CD4-positive, alpha-beta T cell (primary cell): ENCODE data around the gene ZBED2. TPM values are rescaled to one million over a fixed set of nuclear protein-coding genes. Genes with fewer than 3 reads are reported as not detected.

ENCODE experiments used
- ATAC-seq: fragments of 200-7000 bp; cut with Tn5 transposase; one replicate; pipeline ENCODE4 v1.10.0; 2022; ENCODE audit warnings: mild to moderate bottlenecking; ENCODE audit not compliant: poor library complexity
- CTCF ChIA-PET: fragments of 350-600 bp; sonication (Branson Sonifier 250); formaldehyde crosslinking; loops from one replicate; lab custom pipeline; 2021; ENCODE audit warnings: antibody characterized with exemption, inconsistent platforms; lab: Charles Lee
- POLR2A ChIA-PET: fragments of 350-600 bp; sonication (Branson Sonifier 250); formaldehyde crosslinking; loops from one replicate; lab custom pipeline; 2021; ENCODE audit warnings: antibody characterized with exemption, inconsistent platforms; lab: Charles Lee
- DNase-seq, 14 experiments: peaks; one replicate each; pipeline ENCODE4 v3.0.0-alpha.2; 2013 to 2020; ENCODE audit warnings: mixed read lengths in 2 of 14
- H3K27ac ChIP-seq, 2 donors: one replicate each; pipeline versions ENCODE4 v1.5.1 to v1.7.0; 2013; ENCODE audit warnings: low read length in 2 of 2, low read depth in 1 of 2, mild to moderate bottlenecking in 1 of 2
- H3K27me3 ChIP-seq, 2 experiments: 1 replicate in 1 of 2; 2 replicates in 1 of 2; pipeline versions ENCODE4 v1.6.1 to v1.7.0; 2013; ENCODE audit warnings: low read length in 2 of 2, control low read depth in 1 of 2, mild to moderate bottlenecking in 1 of 2, moderate library complexity in 1 of 2; ENCODE audit not compliant: insufficient read depth in 2 of 2, control insufficient read depth in 1 of 2
- H3K36me3 ChIP-seq: one replicate; pipeline ENCODE4 v1.6.1; 2013; ENCODE audit warnings: low read length, control low read depth; ENCODE audit not compliant: insufficient read depth
- H3K4me1 ChIP-seq: one replicate; pipeline ENCODE4 v1.6.1; 2013; ENCODE audit warnings: low read length, control low read depth; ENCODE audit not compliant: insufficient read depth
- H3K4me3 ChIP-seq: one replicate; pipeline ENCODE4 v1.5.1; 2013; ENCODE audit warnings: mild to moderate bottlenecking, low read length, moderate library complexity
- H3K9me3 ChIP-seq, 2 experiments: 1 replicate in 1 of 2; 2 replicates in 1 of 2; pipeline versions ENCODE4 v1.6.1 to v1.7.0; 2013; ENCODE audit warnings: low read length in 2 of 2, mild to moderate bottlenecking in 2 of 2, control low read depth in 1 of 2, moderate library complexity in 1 of 2; ENCODE audit not compliant: control insufficient read depth in 1 of 2, insufficient read depth in 1 of 2
- H3K27ac Mint-ChIP-seq: one replicate; pipeline ENCODE4 v1.8.0; 2020; ENCODE audit warnings: mixed read lengths
- H3K27me3 Mint-ChIP-seq: one replicate; pipeline ENCODE4 v1.8.0; 2021; ENCODE audit warnings: mixed read lengths
- H3K36me3 Mint-ChIP-seq: one replicate; pipeline ENCODE4 v1.8.0; 2021; ENCODE audit warnings: low read depth, mixed read lengths
- H3K4me1 Mint-ChIP-seq: one replicate; pipeline ENCODE4 v1.8.0; 2021; ENCODE audit warnings: low read depth, mixed read lengths
- H3K4me3 Mint-ChIP-seq: one replicate; pipeline ENCODE4 v1.8.0; 2020; ENCODE audit warnings: mild to moderate bottlenecking, mixed read lengths
- H3K9me3 Mint-ChIP-seq: one replicate; pipeline ENCODE4 v1.8.0; 2020; ENCODE audit warnings: mixed read lengths
- intact Hi-C, 2 experiments: fragments of 100-400 bp; cut with DNase I in 1 of 2; cut with micrococcal nuclease in 1 of 2; formaldehyde crosslinking; loops; one replicate each; pipeline versions ENCODE4 v1.15.1 to v1.9.0; 2023 to 2025; cut with DNase I, micrococcal nuclease
- total RNA-seq, 174 experiments: library from RNA in 2 of 174; stranded (reverse) in 2 of 174; gene quantifications; one replicate each; pipeline ENCODE4 v1.2.3 and lab custom pipeline; 2021 to 2026
- TF ChIP-seq, protein P1 (sequence below): fragments of 200-600 bp; IDR thresholded peaks from one replicate; pipeline ENCODE4 v1.8.0; 2022; ENCODE audit warnings: antibody characterized with exemption, mild to moderate bottlenecking

ZBED2 gene
- total RNA-seq, 2 experiments from 2014 or later, result 0.11 TPM; not detected in 1

DNA sequence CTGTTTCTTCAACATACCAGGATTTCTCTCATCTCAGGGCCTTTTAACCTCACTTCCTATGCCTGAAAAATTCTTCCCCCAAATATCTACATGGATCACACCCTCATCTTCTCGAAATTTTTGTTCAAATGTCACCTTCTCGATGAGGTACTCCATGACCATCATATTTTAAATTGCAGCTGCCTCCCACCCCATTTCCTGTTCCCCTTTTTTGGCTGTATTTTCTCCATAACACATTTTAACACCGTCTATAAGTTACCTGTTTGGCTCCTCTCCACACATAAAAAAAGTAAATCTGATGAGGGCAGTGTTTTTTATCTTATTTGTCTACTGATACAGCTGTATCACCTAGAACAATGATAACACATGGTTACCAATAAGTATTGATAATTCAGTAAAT lies 20.7 kb upstream of the ZBED2 start:
- peaks cover 37% of the 10 kb centered on the region for H3K36me3 ChIP-seq
- H3K27ac Mint-ChIP-seq, result peak overlapping the region; percentile 86
- no peaks in the 10 kb centered on the region for H3K9me3 ChIP-seq
- H3K36me3 Mint-ChIP-seq, result peaks cover 85% of the 10 kb centered on the region
- no peaks in the 10 kb centered on the region for H3K9me3 Mint-ChIP-seq
- ATAC-seq (peak; percentile 21), DNase-seq (no peak)
- ChIA-PET CTCF (interaction anchor here (0.6 to 3.3 kb wide), 33 partner anchors 9 to 547 kb away, joined by 3 to 33 read pairs (median 4); partner anchors contain the start of genes PHLDB2 and ZBED2), POLR2A (interaction anchor here (0.9 to 1.8 kb wide), 7 partner anchors 26 to 363 kb away, joined by 3 to 11 read pairs (median 8); partner anchors contain the start of gene ABHD10)
- intact Hi-C loops, result loop anchor here in 1 of 2 experiments (1.0 to 2.0 kb wide), 3 partner anchors 37 to 223 kb away; partner anchors contain the start of gene CD96
- TF ChIP-seq, protein P1, sequence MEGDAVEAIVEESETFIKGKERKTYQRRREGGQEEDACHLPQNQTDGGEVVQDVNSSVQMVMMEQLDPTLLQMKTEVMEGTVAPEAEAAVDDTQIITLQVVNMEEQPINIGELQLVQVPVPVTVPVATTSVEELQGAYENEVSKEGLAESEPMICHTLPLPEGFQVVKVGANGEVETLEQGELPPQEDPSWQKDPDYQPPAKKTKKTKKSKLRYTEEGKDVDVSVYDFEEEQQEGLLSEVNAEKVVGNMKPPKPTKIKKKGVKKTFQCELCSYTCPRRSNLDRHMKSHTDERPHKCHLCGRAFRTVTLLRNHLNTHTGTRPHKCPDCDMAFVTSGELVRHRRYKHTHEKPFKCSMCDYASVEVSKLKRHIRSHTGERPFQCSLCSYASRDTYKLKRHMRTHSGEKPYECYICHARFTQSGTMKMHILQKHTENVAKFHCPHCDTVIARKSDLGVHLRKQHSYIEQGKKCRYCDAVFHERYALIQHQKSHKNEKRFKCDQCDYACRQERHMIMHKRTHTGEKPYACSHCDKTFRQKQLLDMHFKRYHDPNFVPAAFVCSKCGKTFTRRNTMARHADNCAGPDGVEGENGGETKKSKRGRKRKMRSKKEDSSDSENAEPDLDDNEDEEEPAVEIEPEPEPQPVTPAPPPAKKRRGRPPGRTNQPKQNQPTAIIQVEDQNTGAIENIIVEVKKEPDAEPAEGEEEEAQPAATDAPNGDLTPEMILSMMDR, result no peak
- H3K4me3 ChIP-seq, result no peak overlapping the region
- peaks cover 39% of the 10 kb centered on the region for H3K4me1 ChIP-seq
- H3K27ac ChIP-seq, result peak overlapping the region; percentile 27 to 60
- no peak overlapping the region for H3K4me3 Mint-ChIP-seq
- H3K4me1 Mint-ChIP-seq, result peaks cover 67% of the 10 kb centered on the region
- no peaks in the 10 kb centered on the region for H3K27me3 Mint-ChIP-seq
- H3K27me3 ChIP-seq, result no peaks in the 10 kb centered on the region

DNA sequence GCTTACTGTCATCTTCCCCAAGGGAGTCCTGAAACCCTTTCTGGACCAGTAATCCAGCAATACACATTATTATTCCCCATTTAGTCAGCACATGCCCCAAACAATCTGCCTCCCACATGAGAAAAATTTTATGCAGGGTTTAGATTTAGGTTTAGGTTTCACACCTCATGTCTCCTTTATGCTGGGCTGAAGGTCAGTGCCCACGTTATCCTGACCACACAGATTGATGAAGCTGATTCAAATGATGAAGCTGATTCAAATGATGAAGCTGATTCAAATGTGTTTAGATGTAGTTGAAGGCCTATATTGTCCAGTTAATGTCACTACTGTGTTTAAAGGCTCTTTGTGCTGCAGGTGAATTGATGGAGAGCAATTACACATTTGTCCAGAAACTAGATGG lies 18.1 kb upstream of the ZBED2 start:
- ATAC-seq, result no peak
- H3K27me3 ChIP-seq, result no peaks in the 10 kb centered on the region
- DNase-seq, result no peak
- H3K27ac Mint-ChIP-seq, result peak overlapping the region; percentile 88
- H3K27me3 Mint-ChIP-seq, result no peaks in the 10 kb centered on the region
- peaks cover 84% of the 10 kb centered on the region for H3K36me3 Mint-ChIP-seq
- CTCF ChIA-PET, result interaction anchor here (1.0 kb wide), 1 partner anchor 35 kb away, joined by 3 read pairs; no protein-coding TSS in a partner anchor
- H3K9me3 Mint-ChIP-seq, result no peaks in the 10 kb centered on the region
- H3K4me1 ChIP-seq, result peaks cover 49% of the 10 kb centered on the region
- peaks cover 85% of the 10 kb centered on the region for H3K4me1 Mint-ChIP-seq
- no peak overlapping the region for H3K4me3 ChIP-seq
- POLR2A ChIA-PET, result no interaction called here
- TF ChIP-seq, protein P1, result no peak
- intact Hi-C loops, result loop anchor here in 1 of 2 experiments (5.0 kb wide), 1 partner anchor 54 kb away; no protein-coding TSS in a partner anchor
- H3K9me3 ChIP-seq, result no peaks in the 10 kb centered on the region
- H3K27ac ChIP-seq, result no peak overlapping the region
- H3K4me3 Mint-ChIP-seq, result no peak overlapping the region
- peaks cover 34% of the 10 kb centered on the region for H3K36me3 ChIP-seq

DNA sequence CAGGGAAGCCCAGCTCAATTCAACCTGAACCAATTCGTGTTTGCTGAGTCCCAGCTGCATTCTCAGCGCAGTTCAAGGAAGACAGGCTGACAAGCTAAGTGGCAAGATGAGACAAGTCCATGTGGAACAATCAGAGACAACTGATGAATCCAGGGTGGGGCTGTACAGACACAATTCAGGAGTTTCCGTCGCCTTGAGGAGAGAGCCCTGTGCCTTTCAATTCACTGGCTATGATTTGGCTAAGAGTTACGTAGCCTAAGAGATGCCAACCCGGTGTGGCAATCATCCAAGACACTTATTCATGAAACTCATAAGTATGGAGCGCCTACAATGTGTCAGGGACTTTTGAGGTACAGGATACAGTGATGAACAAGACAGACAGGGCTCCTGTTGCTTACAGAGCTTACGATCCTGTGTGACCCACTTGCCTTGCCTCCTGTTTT lies 15.5 kb upstream of the ZBED2 start:
- Mint-ChIP-seq H3K4me3 (peak overlapping the region; percentile 54), H3K4me1 (peaks cover 64% of the 10 kb centered on the region), H3K27me3 (no peaks in the 10 kb centered on the region), H3K9me3 (no peaks in the 10 kb centered on the region), H3K27ac (peak overlapping the region; percentile 88), H3K36me3 (peaks cover 82% of the 10 kb centered on the region)
- Histone ChIP-seq H3K9me3 (no peaks in the 10 kb centered on the region), H3K27me3 (no peaks in the 10 kb centered on the region), H3K36me3 (peaks cover 46% of the 10 kb centered on the region), H3K4me1 (peaks cover 27% of the 10 kb centered on the region), H3K4me3 (no peak overlapping the region), H3K27ac (peak overlapping the region in 1 of 2 donors; percentile 42)
- DNase-seq (peak in 8 of 14 experiments; percentile 18 to 60 (median 27)), ATAC-seq (peak; percentile 56)
- intact Hi-C loops, result loop anchor here (1.0 to 5.0 kb wide), 3 partner anchors 57 to 540 kb away; partner anchors contain the start of genes CD96 (in 1 of the 2) and NECTIN3 (in 1 of the 2)
- ChIA-PET CTCF (interaction anchor here (1.2 to 1.5 kb wide), 3 partner anchors 11 to 80 kb away, joined by 5 to 10 read pairs (median 6); no protein-coding TSS in a partner anchor), POLR2A (interaction anchor here (0.6 to 2.0 kb wide), 15 partner anchors 8 to 1098 kb away, joined by 3 to 11 read pairs (median 4); partner anchors contain the start of gene ABHD10)
- TF ChIP-seq, protein P1, result no peak
